22Rv1 (cell line): ENCODE results near the gene MPP4.

Experiments used
- H3K27ac ChIP-seq: fragments of 450-650 bp; 2 replicates; pipeline ENCODE4 v1.5.1; 2017
- CTCF ChIP-seq: fragments of 450-650 bp; IDR thresholded peaks from 2 replicates; pipeline ENCODE4 v1.5.1; 2017; ENCODE audit warnings: mild to moderate bottlenecking
- ZFX ChIP-seq: fragments of 450-650 bp; IDR thresholded peaks from 2 replicates; pipeline ENCODE4 v1.6.1; 2017; ENCODE audit warnings: antibody characterized with exemption, borderline replicate concordance

Gene MPP4

GRCh38 chr2:201660293-201660895 is 38.0 kb downstream of the MPP4 start:
- TF ChIP-seq ZFX: no peak
- no peak for TF ChIP-seq CTCF
- no peak overlapping the region for H3K27ac ChIP-seq

DNA sequence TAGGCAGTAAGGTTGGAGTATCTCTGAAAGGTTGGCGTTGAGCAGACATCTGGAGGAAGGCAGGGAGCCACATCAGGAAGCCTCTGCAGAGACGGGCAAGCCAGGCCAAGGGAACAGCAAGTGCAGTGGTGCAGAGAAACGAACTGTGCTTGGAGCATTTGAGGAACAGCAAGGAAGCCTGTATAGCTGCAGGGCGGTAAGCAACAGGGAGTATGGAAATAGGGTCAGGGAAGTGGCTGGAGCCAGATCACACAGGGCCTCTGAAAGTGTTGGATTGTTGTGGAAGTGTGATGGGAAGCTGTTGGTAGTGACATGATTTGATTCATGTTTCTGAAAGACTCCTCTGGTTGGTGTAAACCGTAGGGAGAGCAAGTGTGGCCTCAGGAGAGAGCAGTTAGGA is 41.7 kb downstream of the MPP4 start:
- no peak overlapping the region for H3K27ac ChIP-seq
- TF ChIP-seq CTCF (no peak), ZFX (no peak)

DNA sequence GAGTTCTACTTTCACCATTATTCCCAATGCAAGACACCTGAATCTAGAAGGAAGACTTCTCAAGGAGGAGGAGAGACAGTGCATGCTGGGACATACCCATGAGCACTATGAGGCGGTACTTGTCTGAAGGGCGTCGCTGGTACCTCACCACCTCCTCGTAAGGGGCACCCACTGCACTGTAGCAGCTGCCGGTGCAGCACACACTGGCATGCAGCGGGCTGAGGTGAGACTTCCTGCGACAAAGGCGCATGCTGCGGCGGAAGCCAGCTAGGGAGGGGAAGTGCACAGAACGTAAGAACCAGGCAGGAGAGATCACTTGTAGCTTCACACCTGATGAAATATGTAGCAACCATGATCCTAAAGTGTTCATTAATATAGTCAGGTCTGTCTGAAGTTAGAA is 42.3 kb downstream of the MPP4 start:
- H3K27ac ChIP-seq: no peak overlapping the region
- TF ChIP-seq CTCF (no peak), ZFX (no peak)

- H3K27ac ChIP-seq: no peak overlapping the region
- TF ChIP-seq CTCF (no peak), ZFX (no peak)
These were observed 43.6 kb downstream of the MPP4 start for GRCh38 chr2:201654616-201655384.

DNA sequence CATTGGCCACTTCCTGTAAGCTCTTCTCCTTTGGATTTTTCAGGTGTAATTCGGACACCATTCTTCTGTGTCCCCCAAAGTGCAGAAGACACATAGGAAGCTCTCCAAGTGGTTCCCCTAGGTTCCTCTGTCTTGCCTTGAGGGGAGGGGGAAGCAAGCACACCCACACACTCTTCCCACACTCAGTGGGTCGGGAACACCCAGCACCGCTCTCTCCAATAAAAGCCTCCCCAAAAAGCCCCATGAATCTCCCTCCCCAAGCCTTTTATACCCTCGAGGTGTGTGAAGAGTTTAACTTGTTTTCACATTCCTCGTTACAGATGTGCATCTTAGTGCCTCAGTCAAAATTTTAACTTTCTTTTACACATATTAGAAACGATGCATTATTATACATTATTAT is 45.2 kb downstream of the MPP4 start:
- H3K27ac ChIP-seq: no peak overlapping the region
- TF ChIP-seq ZFX: no peak

DNA sequence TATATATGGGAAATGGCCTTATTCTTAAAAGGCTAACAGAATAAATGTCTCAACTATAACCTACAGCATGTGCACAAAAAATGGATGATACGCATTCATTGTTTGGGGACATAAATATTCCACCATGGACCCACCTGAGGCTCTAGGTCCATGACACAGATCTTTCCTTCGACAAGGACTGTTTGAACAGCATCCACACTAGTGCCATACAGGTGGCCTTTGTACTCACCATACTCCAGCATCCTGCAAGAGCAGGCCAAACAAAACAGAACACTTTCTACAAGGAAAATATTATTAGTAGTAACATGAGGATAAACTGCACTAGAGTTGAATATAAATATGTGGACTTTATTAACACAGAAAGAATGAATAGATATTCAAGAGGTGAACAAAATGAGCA is 49.0 kb downstream of the MPP4 start:
- TF ChIP-seq CTCF (no peak), ZFX (no peak)
- no peak overlapping the region for H3K27ac ChIP-seq

DNA sequence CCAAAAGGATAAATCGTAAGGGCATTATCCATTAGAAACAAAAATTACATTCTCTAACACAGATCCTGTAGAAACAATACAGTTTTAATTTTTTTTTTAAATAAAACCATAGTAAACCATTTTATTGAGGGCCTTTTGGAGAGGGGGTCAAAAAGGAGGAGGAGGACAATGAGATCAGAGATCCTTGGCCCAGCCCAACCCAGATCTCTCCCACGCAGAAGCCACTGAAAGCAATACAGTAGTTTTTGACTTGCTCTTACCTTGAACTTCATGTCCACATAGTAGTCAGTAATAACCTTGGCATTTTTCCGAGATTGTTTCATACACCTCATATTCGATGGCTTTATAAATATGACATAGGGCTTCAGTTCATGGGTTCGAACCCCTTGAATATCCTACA is 51.0 kb downstream of the MPP4 start:
- TF ChIP-seq CTCF: no peak
- no peak for TF ChIP-seq ZFX
- no peak overlapping the region for H3K27ac ChIP-seq

- TF ChIP-seq CTCF (no peak), ZFX (no peak)
- peak overlapping the region; percentile 74; the same call in 1 of the 2 replicates for H3K27ac ChIP-seq
These were observed 54.4 kb downstream of the MPP4 start for GRCh38 chr2:201644001-201644400.
